Effector memory CD4-positive, alpha-beta T cell (primary cell): ENCODE data around the gene POU2F1.
A peak's percentile ranks its signal among the peaks of the same experiment; 100 is the strongest.

ENCODE experiments used
- DNase-seq, 3 donors: peaks; one replicate each; pipeline ENCODE4 v3.0.0-alpha.2; 2020
- H3K27ac ChIP-seq: 2 replicates; pipeline ENCODE4 v1.7.0; 2013; ENCODE audit warnings: mild to moderate bottlenecking, low read length, moderate library complexity; ENCODE audit not compliant: insufficient read depth, poor library complexity, severe bottlenecking
- H3K27me3 ChIP-seq: replicated peaks from 2 replicates; pipeline ENCODE4 v1.7.0; 2013; ENCODE audit warnings: mild to moderate bottlenecking, low read length; ENCODE audit not compliant: insufficient read depth, control insufficient read depth, poor library complexity, severe bottlenecking
- H3K36me3 ChIP-seq: 2 replicates; pipeline ENCODE4 v1.7.0; 2013; ENCODE audit warnings: mild to moderate bottlenecking, low read length, moderate library complexity; ENCODE audit not compliant: control insufficient read depth, insufficient read depth
- H3K4me1 ChIP-seq: 2 replicates; pipeline ENCODE4 v1.7.0; 2013; ENCODE audit warnings: low read length, mild to moderate bottlenecking; ENCODE audit not compliant: control insufficient read depth, insufficient read depth, poor library complexity, severe bottlenecking
- H3K4me3 ChIP-seq: 2 replicates; pipeline ENCODE4 v1.7.0; 2013; ENCODE audit warnings: low read length, low read depth, mild to moderate bottlenecking; ENCODE audit not compliant: insufficient read depth, poor library complexity, severe bottlenecking
- H3K9me3 ChIP-seq: 2 replicates; pipeline ENCODE4 v1.7.0; 2013; ENCODE audit warnings: mild to moderate bottlenecking, low read length, moderate library complexity; ENCODE audit not compliant: control insufficient read depth

POU2F1 gene

GRCh38 chr1:167454304-167454893, 233.7 kb downstream of the POU2F1 start:
- Histone ChIP-seq H3K27ac (peak overlapping the region; percentile 99), H3K36me3 (peaks cover 4% of the 10 kb centered on the region), H3K27me3 (no peaks in the 10 kb centered on the region), H3K9me3 (no peaks in the 10 kb centered on the region), H3K4me3 (peak overlapping the region; percentile 66), H3K4me1 (peaks cover 58% of the 10 kb centered on the region)
- DNase-seq, result peak in 1 of 3 donors; percentile 16

GRCh38 chr1:167454894-167455785, 234.5 kb downstream of the POU2F1 start:
- peak overlapping the region; percentile 99 for H3K27ac ChIP-seq
- peak overlapping the region; percentile 66 for H3K4me3 ChIP-seq
- H3K36me3 ChIP-seq, result peaks cover 4% of the 10 kb centered on the region
- DNase-seq, result peak; percentile 76 to 81 (median 77)
- H3K27me3 ChIP-seq, result no peaks in the 10 kb centered on the region
- H3K9me3 ChIP-seq, result no peaks in the 10 kb centered on the region
- peaks cover 55% of the 10 kb centered on the region for H3K4me1 ChIP-seq

GRCh38 chr1:167455786-167456446, 235.2 kb downstream of the POU2F1 start:
- peaks cover 6% of the 10 kb centered on the region for H3K36me3 ChIP-seq
- H3K27ac ChIP-seq, result peak overlapping the region; percentile 99
- H3K4me3 ChIP-seq, result peak overlapping the region; percentile 66
- peaks cover 61% of the 10 kb centered on the region for H3K4me1 ChIP-seq
- DNase-seq, result peak; percentile 39 to 51 (median 45)
- no peaks in the 10 kb centered on the region for H3K27me3 ChIP-seq
- no peaks in the 10 kb centered on the region for H3K9me3 ChIP-seq

- Histone ChIP-seq H3K36me3 (peaks cover 12% of the 10 kb centered on the region), H3K4me3 (peak overlapping the region; percentile 66), H3K9me3 (no peaks in the 10 kb centered on the region), H3K4me1 (peaks cover 59% of the 10 kb centered on the region), H3K27me3 (no peaks in the 10 kb centered on the region), H3K27ac (peak overlapping the region; percentile 99)
- no peak for DNase-seq
Observed at GRCh38 chr1:167456524-167456923, 235.8 kb downstream of the POU2F1 start.

GRCh38 chr1:167456926-167457325, 236.2 kb downstream of the POU2F1 start:
- no peaks in the 10 kb centered on the region for H3K27me3 ChIP-seq
- H3K4me3 ChIP-seq, result peak overlapping the region; percentile 0
- no peaks in the 10 kb centered on the region for H3K9me3 ChIP-seq
- no peak for DNase-seq
- H3K27ac ChIP-seq, result peak overlapping the region; percentile 99
- H3K4me1 ChIP-seq, result peaks cover 58% of the 10 kb centered on the region
- H3K36me3 ChIP-seq, result peaks cover 12% of the 10 kb centered on the region

- Histone ChIP-seq H3K4me1 (peaks cover 55% of the 10 kb centered on the region), H3K27ac (peak overlapping the region; percentile 99)
- no peak for DNase-seq
Observed at GRCh38 chr1:167457936-167458584, 237.4 kb downstream of the POU2F1 start.

GRCh38 chr1:167460836-167461235, 240.2 kb downstream of the POU2F1 start:
- peaks cover 17% of the 10 kb centered on the region for H3K36me3 ChIP-seq
- peak in 2 of 3 donors; percentile 23 to 43 for DNase-seq
- H3K27ac ChIP-seq, result peak overlapping the region; percentile 65
- H3K27me3 ChIP-seq, result no peaks in the 10 kb centered on the region
- peaks cover 46% of the 10 kb centered on the region for H3K4me1 ChIP-seq
- no peak overlapping the region for H3K4me3 ChIP-seq
- no peaks in the 10 kb centered on the region for H3K9me3 ChIP-seq

More at GRCh38 chr1:167457936-167458584, 237.4 kb downstream of the POU2F1 start:
- H3K4me3 ChIP-seq, result no peak overlapping the region
- peaks cover 16% of the 10 kb centered on the region for H3K36me3 ChIP-seq
- no peaks in the 10 kb centered on the region for H3K27me3 ChIP-seq
- H3K9me3 ChIP-seq, result no peaks in the 10 kb centered on the region

GRCh38 chr1:167462341-167462740, 241.7 kb downstream of the POU2F1 start:
- peak overlapping the region; percentile 65 for H3K27ac ChIP-seq
- H3K4me3 ChIP-seq, result no peak overlapping the region
- no peaks in the 10 kb centered on the region for H3K9me3 ChIP-seq
- no peaks in the 10 kb centered on the region for H3K27me3 ChIP-seq
- DNase-seq, result no peak
- peaks cover 35% of the 10 kb centered on the region for H3K4me1 ChIP-seq
- H3K36me3 ChIP-seq, result peaks cover 17% of the 10 kb centered on the region

- H3K4me3 ChIP-seq, result no peak overlapping the region
- H3K4me1 ChIP-seq, result peaks cover 29% of the 10 kb centered on the region
- H3K9me3 ChIP-seq, result no peaks in the 10 kb centered on the region
- peak overlapping the region; percentile 37 for H3K27ac ChIP-seq
- H3K36me3 ChIP-seq, result peaks cover 17% of the 10 kb centered on the region
- DNase-seq, result no peak
- no peaks in the 10 kb centered on the region for H3K27me3 ChIP-seq
Observed at GRCh38 chr1:167463080-167463479, 242.4 kb downstream of the POU2F1 start.
